SK-N-SH (cell line): Measurements from ENCODE around the gene C17orf67. TPM values are rescaled to one million over a fixed set of nuclear protein-coding genes. Genes with fewer than 3 reads are reported as not detected.

Source experiments
- CTCF ChIA-PET: fragments of 300-600, 350-600 bp; formaldehyde crosslinking; extraction: SDS; loops from one replicate; lab custom pipeline; 2021; lab: Yijun Ruan, JAX
- POLR2A ChIA-PET: fragments of 350-600 bp; sonication (Branson Sonifier 250); formaldehyde crosslinking; extraction: SDS; loops from one replicate; lab custom pipeline; 2020; ENCODE audit warnings: antibody characterized with exemption, inconsistent platforms; lab: Yijun Ruan, JAX
- DNase-seq: peaks from one replicate; pipeline ENCODE4 v3.0.0; 2012
- H2AFZ ChIP-seq: fragments of 200-600 bp; sonication (generic); 2 replicates; pipeline ENCODE4 v1.8.1; 2016; ENCODE audit warnings: antibody characterized with exemption, mild to moderate bottlenecking, low read depth
- H3F3A ChIP-seq: fragments of 200-600 bp; sonication (generic); replicated peaks from 2 replicates; pipeline ENCODE3; 2016; ENCODE audit warnings: antibody characterized with exemption, mild to moderate bottlenecking; ENCODE audit not compliant: insufficient read depth
- H3K27ac ChIP-seq, 2 experiments: fragments of 200-500 bp in 1 of 2; fragments of 200-600 bp in 1 of 2; sonication (Bioruptor generic) in 1 of 2; sonication (generic), shearing (Covaris generic) in 1 of 2; 2 replicates each; pipeline versions ENCODE4 v1.5.1 to v1.6.1; 2014 to 2016; ENCODE audit warnings: low read depth in 2 of 2, inconsistent platforms in 1 of 2, low read length in 1 of 2, mild to moderate bottlenecking in 1 of 2, mixed read lengths in 1 of 2
- H3K27me3 ChIP-seq: fragments of 200-600 bp; sonication (generic), shearing (Covaris generic); 2 replicates; pipeline ENCODE4 v1.6.1; 2016; ENCODE audit warnings: mixed run types; ENCODE audit not compliant: insufficient read depth
- H3K36me3 ChIP-seq, 2 experiments: fragments of 200-500 bp in 1 of 2; fragments of 200-600 bp in 1 of 2; sonication (Bioruptor generic) in 1 of 2; sonication (generic) in 1 of 2; replicated peaks in 1 of 2; 2 replicates each; pipeline versions ENCODE3 to v1.5.1; 2014 to 2016; ENCODE audit warnings: low read length in 1 of 2, mild to moderate bottlenecking in 1 of 2; ENCODE audit not compliant: insufficient read depth in 2 of 2, control insufficient read depth in 1 of 2
- H3K4me1 ChIP-seq, 2 experiments: fragments of 200-500 bp in 1 of 2; fragments of 200-600 bp in 1 of 2; sonication (Bioruptor generic) in 1 of 2; sonication (generic), shearing (Covaris generic) in 1 of 2; 2 replicates each; pipeline versions ENCODE4 v1.5.1 to v1.6.1; 2014 to 2016; ENCODE audit warnings: low read depth in 1 of 2, low read length in 1 of 2, mixed run types in 1 of 2; ENCODE audit not compliant: insufficient read depth in 2 of 2, control insufficient read depth in 1 of 2
- H3K4me2 ChIP-seq: fragments of 200-600 bp; sonication (generic), shearing (Covaris generic); 2 replicates; pipeline ENCODE4 v1.6.1; 2017; ENCODE audit warnings: mixed run types
- H3K4me3 ChIP-seq, 2 experiments: fragments of 200-500 bp in 1 of 2; fragments of 200-600 bp in 1 of 2; sonication (Bioruptor generic) in 1 of 2; sonication (generic), shearing (Covaris generic) in 1 of 2; 2 replicates each; pipeline versions ENCODE4 v1.5.1 to v1.8.1; 2014 to 2016; ENCODE audit warnings: low read depth in 2 of 2, inconsistent platforms in 1 of 2, low read length in 1 of 2, mild to moderate bottlenecking in 1 of 2, mixed read lengths in 1 of 2, moderate library complexity in 1 of 2
- H3K79me2 ChIP-seq: fragments of 200-600 bp; sonication (generic); 2 replicates; pipeline ENCODE4 v1.8.1; 2017; ENCODE audit warnings: mild to moderate bottlenecking; ENCODE audit not compliant: insufficient read depth
- H3K9ac ChIP-seq: fragments of 200-600 bp; sonication (generic); 2 replicates; pipeline ENCODE4 v1.6.1; 2017; ENCODE audit warnings: mixed run types
- H3K9me2 ChIP-seq: fragments of 200-600 bp; sonication (generic); 2 replicates; pipeline ENCODE4 v1.6.1; 2017; ENCODE audit warnings: mixed run types
- H3K9me3 ChIP-seq: fragments of 200-600 bp; sonication (generic); 2 replicates; pipeline ENCODE4 v1.6.1; 2017; ENCODE audit warnings: mixed run types, mild to moderate bottlenecking, moderate library complexity
- H4K20me1 ChIP-seq: fragments of 200-600 bp; sonication (generic); 2 replicates; pipeline ENCODE4 v1.6.1; 2017; ENCODE audit warnings: mild to moderate bottlenecking, mixed run types; ENCODE audit not compliant: insufficient read depth
- CTCF ChIP-seq: fragments of 200-600 bp; sonication (generic); IDR thresholded peaks from 2 replicates; pipeline ENCODE4 v1.6.1; 2017; ENCODE audit warnings: antibody characterized with exemption, mild to moderate bottlenecking, moderate library complexity
- ELF1 ChIP-seq: IDR thresholded peaks from 2 replicates; pipeline ENCODE4 v1.4.0; 2012
- EZH2phosphoT487 ChIP-seq: fragments of 200-600 bp; sonication (generic); IDR thresholded peaks from 2 replicates; pipeline ENCODE4 v1.6.1; 2017; ENCODE audit warnings: low read depth, mixed run types, mild to moderate bottlenecking, antibody characterized with exemption, moderate library complexity, borderline replicate concordance
- GABPA ChIP-seq: IDR thresholded peaks from 2 replicates; pipeline ENCODE4 v1.4.0; 2012; ENCODE audit warnings: low read depth, mild to moderate bottlenecking
- RAD21 ChIP-seq: IDR thresholded peaks from 2 replicates; pipeline ENCODE4 v1.6.1; 2012; ENCODE audit warnings: mild to moderate bottlenecking, low read length
- RCOR1 ChIP-seq: fragments of 150-350 bp; IDR thresholded peaks from 2 replicates; pipeline ENCODE4 v1.6.1; 2017; ENCODE audit warnings: antibody characterized with exemption, low read length
- REST ChIP-seq: IDR thresholded peaks from 2 replicates; pipeline ENCODE4 v1.6.1; 2012; ENCODE audit warnings: mild to moderate bottlenecking, low read depth, low read length, moderate library complexity
- RFX5 ChIP-seq: IDR thresholded peaks from 2 replicates; pipeline ENCODE4 v1.6.1; 2012; ENCODE audit warnings: mild to moderate bottlenecking, improper control_type of control experiment, low read length
- TAF1 ChIP-seq: IDR thresholded peaks from 2 replicates; pipeline ENCODE4 v1.6.1; 2012; ENCODE audit warnings: low read depth, mild to moderate bottlenecking, low read length, moderate library complexity, borderline replicate concordance
- TEAD4 ChIP-seq: IDR thresholded peaks from 2 replicates; pipeline ENCODE4 v1.4.0; 2012; ENCODE audit warnings: mild to moderate bottlenecking, borderline replicate concordance; ENCODE audit not compliant: insufficient read depth
- USF1 ChIP-seq: IDR thresholded peaks from 2 replicates; pipeline ENCODE4 v1.4.0; 2012; ENCODE audit warnings: low read depth, borderline replicate concordance
- WGBS: methylation state at CpG from one replicate; pipeline ENCODE4 v1.1.6; 2017; ENCODE audit warnings: low lambda C conversion rate; 5-methylcytosine and 5-hydroxymethylcytosine counted together
- polyA plus RNA-seq, 3 experiments: library from polyadenylated mRNA; depleted of rRNA; stranded (reverse); fragments of >200 nt; gene quantifications; 2 replicates each; pipeline ENCODE4 v1.2.3, GENCODE V29; 2012
- TF ChIP-seq, protein P1 (sequence below): IDR thresholded peaks from 2 replicates; pipeline ENCODE4 v1.4.0; 2012; ENCODE audit warnings: low read depth, borderline replicate concordance

Gene C17orf67
- polyA plus RNA-seq, 1 of the 3 experiments (the other 2 are of a cell fraction): 1.7 TPM

GRCh38 chr17:56833809-56834379 lies at the start of gene C17orf67, which contains the start of gene DGKE (continued):
- TF ChIP-seq REST (no peak), RCOR1 (no peak), USF1 (peak; percentile 6; the same call in 1 of the 2 replicates), EZH2phosphoT487 (no peak), TAF1 (peak; percentile 45; the same call in 1 of the 2 replicates), ELF1 (no peak), CTCF (no peak), RFX5 (no peak), GABPA (no peak)

DNA sequence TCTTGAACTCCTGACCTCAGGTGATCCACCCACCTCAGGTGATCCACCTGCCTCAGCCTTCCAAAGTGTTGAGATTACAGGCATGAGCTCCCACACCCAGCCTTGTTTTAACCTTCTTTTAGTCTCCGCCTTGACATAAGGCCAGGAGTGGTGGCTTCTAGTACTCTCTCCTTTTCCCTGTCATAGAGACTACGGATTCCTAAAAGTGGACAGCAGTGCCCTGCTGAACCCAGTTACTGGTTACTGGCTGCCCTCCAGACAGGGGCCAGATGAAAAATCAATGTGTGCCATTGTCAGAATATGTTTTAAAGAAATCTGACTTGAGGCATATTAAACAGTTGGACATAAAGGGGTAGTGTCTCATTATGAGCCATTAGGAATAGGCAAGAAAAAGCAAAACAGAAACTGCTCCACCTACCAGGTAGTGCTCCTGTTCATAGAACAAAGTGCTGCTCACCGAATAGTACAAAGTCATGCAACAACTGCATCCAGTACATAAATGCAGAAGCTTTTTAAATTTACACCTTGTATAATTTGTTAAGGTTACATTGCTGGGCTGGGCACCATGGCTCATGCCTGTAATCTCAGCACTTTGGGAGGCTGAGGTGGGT lies 48.1 kb upstream of the C17orf67 start:
- Histone ChIP-seq H2AFZ (no peak overlapping the region), H3K36me3 (peaks cover 0 to 5% of the 10 kb centered on the region in 2 experiments)
- TF ChIP-seq, protein P1, sequence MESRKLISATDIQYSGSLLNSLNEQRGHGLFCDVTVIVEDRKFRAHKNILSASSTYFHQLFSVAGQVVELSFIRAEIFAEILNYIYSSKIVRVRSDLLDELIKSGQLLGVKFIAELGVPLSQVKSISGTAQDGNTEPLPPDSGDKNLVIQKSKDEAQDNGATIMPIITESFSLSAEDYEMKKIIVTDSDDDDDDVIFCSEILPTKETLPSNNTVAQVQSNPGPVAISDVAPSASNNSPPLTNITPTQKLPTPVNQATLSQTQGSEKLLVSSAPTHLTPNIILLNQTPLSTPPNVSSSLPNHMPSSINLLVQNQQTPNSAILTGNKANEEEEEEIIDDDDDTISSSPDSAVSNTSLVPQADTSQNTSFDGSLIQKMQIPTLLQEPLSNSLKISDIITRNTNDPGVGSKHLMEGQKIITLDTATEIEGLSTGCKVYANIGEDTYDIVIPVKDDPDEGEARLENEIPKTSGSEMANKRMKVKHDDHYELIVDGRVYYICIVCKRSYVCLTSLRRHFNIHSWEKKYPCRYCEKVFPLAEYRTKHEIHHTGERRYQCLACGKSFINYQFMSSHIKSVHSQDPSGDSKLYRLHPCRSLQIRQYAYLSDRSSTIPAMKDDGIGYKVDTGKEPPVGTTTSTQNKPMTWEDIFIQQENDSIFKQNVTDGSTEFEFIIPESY: no peak
- TF ChIP-seq TEAD4 (no peak), RAD21 (no peak)
- TF ChIP-seq, all 33 proteins: peak for 0
- no peak for DNase-seq
- Histone ChIP-seq H3K9me3 (no peaks in the 10 kb centered on the region), H3K27me3 (no peaks in the 10 kb centered on the region), H4K20me1 (no peaks in the 10 kb centered on the region), H3K4me1 (no peaks in the 10 kb centered on the region), H3K4me3 (no peak overlapping the region), H3F3A (no peaks in the 10 kb centered on the region), H3K4me2 (no peak overlapping the region), H3K79me2 (no peaks in the 10 kb centered on the region), H3K9me2 (no peaks in the 10 kb centered on the region), H3K27ac (no peak overlapping the region), H3K9ac (no peak overlapping the region)
- ChIA-PET POLR2A (no interaction called here), CTCF (interaction anchor here (1.2 to 1.5 kb wide), 2 partner anchors 42 to 62 kb away, joined by 3 to 4 read pairs; no protein-coding TSS in a partner anchor)
- WGBS: 94% methylated on average over 3 of the region's 3 CpGs
